ENCODE data around the gene APOE. TPM values are rescaled to one million over a fixed set of nuclear protein-coding genes. Genes with fewer than 3 reads are reported as not detected.

Gene APOE
- total and polyA plus RNA-seq, 7 experiments from 2014 or later: 0.41 to 7.9 (median 4.0) TPM; not detected in 2

Other genes starting within 250 kb of the APOE start
- gene CEACAM19, start 234.3 kb upstream of the APOE start, total RNA-seq: 1 to 10 TPM in 4 of 5 experiments, under 1 TPM in 1; 0.63 to 3.4 (median 2.1) TPM
- not detected for gene CEACAM19, start 234.3 kb upstream of the APOE start, polyA plus RNA-seq
- not detected for gene CEACAM16, start 206.6 kb upstream of the APOE start, total RNA-seq
- not detected for gene CEACAM16, start 206.6 kb upstream of the APOE start, polyA plus RNA-seq
- gene BCL3, start 157.1 kb upstream of the APOE start, total RNA-seq: 100 to 1,000 TPM in 1 of 5 experiments, 10 to 100 TPM in 4; 10.2 to 107 (median 94.2) TPM
- gene BCL3, start 157.1 kb upstream of the APOE start, polyA plus RNA-seq: 1 to 10 TPM; 3.3 to 8.9 TPM
- not detected for gene CBLC, start 127.9 kb upstream of the APOE start, total RNA-seq
- not detected for gene CBLC, start 127.9 kb upstream of the APOE start, polyA plus RNA-seq
- gene BCAM, start 96.7 kb upstream of the APOE start, total RNA-seq: under 1 TPM in 1 of 5 experiments, not detected in 4; 0.42 TPM
- gene BCAM, start 96.7 kb upstream of the APOE start, polyA plus RNA-seq: not detected
- 1 to 10 TPM in 3 of 5 experiments, under 1 TPM in 2; 0.17 to 9.2 (median 1.2) TPM for gene NECTIN2, start 59.5 kb upstream of the APOE start, total RNA-seq
- gene NECTIN2, start 59.5 kb upstream of the APOE start, polyA plus RNA-seq: under 1 TPM in 1 of 2 donors, not detected in 1; 0.16 TPM
- 10 to 100 TPM; 26.3 to 73.3 (median 37.5) TPM for gene TOMM40, start 14.5 kb upstream of the APOE start, total RNA-seq
- gene TOMM40, start 14.5 kb upstream of the APOE start, polyA plus RNA-seq: 10 to 100 TPM; 26.5 to 44.8 TPM
- 1 to 10 TPM in 2 of 5 experiments, not detected in 3; 1.7 to 5.2 TPM for gene APOC1, start 8.8 kb downstream of the APOE start, total RNA-seq
- not detected for gene APOC1, start 8.8 kb downstream of the APOE start, polyA plus RNA-seq
- not detected for gene APOC4, start 36.4 kb downstream of the APOE start, total RNA-seq
- gene APOC4, start 36.4 kb downstream of the APOE start, polyA plus RNA-seq: not detected
- 1 to 10 TPM in 1 of 5 experiments, not detected in 4; 1.7 TPM for gene APOC2, start 40.3 kb downstream of the APOE start, total RNA-seq
- gene APOC2, start 40.3 kb downstream of the APOE start, polyA plus RNA-seq: not detected
- 10 to 100 TPM; 68.4 to 83.3 (median 76.8) TPM for gene CLPTM1, start 49.6 kb downstream of the APOE start, total RNA-seq
- gene CLPTM1, start 49.6 kb downstream of the APOE start, polyA plus RNA-seq: 10 to 100 TPM; 11.7 to 25.6 TPM
- 10 to 100 TPM; 30.7 to 87.3 (median 71.3) TPM for gene RELB, start 95.7 kb downstream of the APOE start, total RNA-seq
- gene RELB, start 95.7 kb downstream of the APOE start, polyA plus RNA-seq: 10 to 100 TPM; 13.4 to 14.7 TPM
- gene CLASRP, start 133.2 kb downstream of the APOE start, total RNA-seq: 100 to 1,000 TPM in 4 of 5 experiments, 10 to 100 TPM in 1; 94.7 to 185 (median 163) TPM
- 10 to 100 TPM in 1 of 2 donors, 1 to 10 TPM in 1; 3.6 to 10.8 TPM for gene CLASRP, start 133.2 kb downstream of the APOE start, polyA plus RNA-seq
- gene ZNF296, start 170.7 kb downstream of the APOE start, total RNA-seq: 1 to 10 TPM in 3 of 5 experiments, under 1 TPM in 2; 0.57 to 3.6 (median 2.2) TPM
- gene ZNF296, start 170.7 kb downstream of the APOE start, polyA plus RNA-seq: 1 to 10 TPM; 1.1 to 1.2 TPM
- gene GEMIN7, start 173.5 kb downstream of the APOE start, total RNA-seq: 10 to 100 TPM in 4 of 5 experiments, 1 to 10 TPM in 1; 4.9 to 31.6 (median 16.6) TPM
- gene GEMIN7, start 173.5 kb downstream of the APOE start, polyA plus RNA-seq: 10 to 100 TPM; 46.3 to 65.5 TPM
- gene PPP1R37, start 187.4 kb downstream of the APOE start, total RNA-seq: 10 to 100 TPM; 20.0 to 28.3 (median 21.9) TPM
- 1 to 10 TPM; 1.4 to 1.5 TPM for gene PPP1R37, start 187.4 kb downstream of the APOE start, polyA plus RNA-seq

Measured in naive thymus-derived CD4-positive, alpha-beta T cell (primary cell).